DND-41 (cell line): ENCODE measurements around the gene CEP112.
"Not testable (repeated sequence)": the region's sequence is repeated elsewhere in the genome, so short reads cannot be mapped to it uniquely, and the experiment has no call there.

Experiments
- ATAC-seq: fragments of 200-7000 bp; cut with Tn5 transposase; 3 replicates; pipeline ENCODE4 v1.9.1; 2021; ENCODE audit warnings: low read depth; ENCODE audit not compliant: insufficient read depth
- DNase-seq: peaks from one replicate; pipeline ENCODE4 v3.0.0-alpha.2; 2020
- H2AFZ ChIP-seq: 2 replicates; pipeline ENCODE4 v1.6.0; 2012; ENCODE audit warnings: low read depth, low read length
- H3K27ac ChIP-seq: 2 replicates; pipeline ENCODE4 v1.5.1; 2012; ENCODE audit warnings: low read length, inconsistent platforms
- H3K27me3 ChIP-seq: fragments of 200-600 bp; sonication (generic); 2 replicates; pipeline ENCODE4 v1.6.0; 2012; ENCODE audit warnings: low read length, mild to moderate bottlenecking, inconsistent platforms; ENCODE audit not compliant: insufficient read depth, poor library complexity
- H3K36me3 ChIP-seq: 2 replicates; pipeline ENCODE4 v1.5.1; 2012; ENCODE audit warnings: low read length, inconsistent platforms; ENCODE audit not compliant: insufficient read depth
- H3K4me1 ChIP-seq: 2 replicates; pipeline ENCODE4 v1.5.1; 2012; ENCODE audit warnings: mild to moderate bottlenecking, low read length; ENCODE audit not compliant: insufficient read depth
- H3K4me2 ChIP-seq: 2 replicates; pipeline ENCODE4 v1.6.0; 2012; ENCODE audit warnings: mild to moderate bottlenecking, moderate library complexity, low read length, inconsistent platforms; ENCODE audit not compliant: insufficient read depth
- H3K4me3 ChIP-seq, 2 experiments: fragments of 200-600 bp in 1 of 2; shearing (Covaris generic) in 1 of 2; 2 replicates each; pipeline ENCODE4 v1.5.1; 2012 to 2016; ENCODE audit warnings: inconsistent platforms in 2 of 2, low read length in 2 of 2, mild to moderate bottlenecking in 2 of 2, low read depth in 1 of 2, moderate library complexity in 1 of 2
- H3K79me2 ChIP-seq: 2 replicates; pipeline ENCODE4 v1.6.0; 2012; ENCODE audit warnings: low read length, inconsistent platforms; ENCODE audit not compliant: insufficient read depth
- H3K9ac ChIP-seq: 2 replicates; pipeline ENCODE4 v1.6.0; 2012; ENCODE audit warnings: low read depth, mild to moderate bottlenecking, inconsistent platforms, low read length, moderate library complexity
- H3K9me3 ChIP-seq: 2 replicates; pipeline ENCODE4 v1.5.1; 2012; ENCODE audit warnings: low read length, moderate library complexity, mild to moderate bottlenecking, inconsistent platforms; ENCODE audit not compliant: insufficient read depth, severe bottlenecking
- H4K20me1 ChIP-seq: 2 replicates; pipeline ENCODE4 v1.6.0; 2012; ENCODE audit warnings: low read length; ENCODE audit not compliant: insufficient read depth
- CTCF ChIP-seq: IDR thresholded peaks from 2 replicates; pipeline ENCODE4 v1.5.1; 2012; ENCODE audit warnings: borderline replicate concordance, low read length, moderate library complexity, mild to moderate bottlenecking; ENCODE audit not compliant: poor library complexity, severe bottlenecking; ENCODE audit errors: extremely low read depth
- EZH2 ChIP-seq: IDR thresholded peaks from 3 replicates; pipeline ENCODE4 v1.6.1; 2012; ENCODE audit warnings: borderline replicate concordance, low read depth, mild to moderate bottlenecking, moderate library complexity, low read length, inconsistent platforms; ENCODE audit not compliant: severe bottlenecking

Gene CEP112

GRCh38 chr17:65841089-65841488 is 350.8 kb downstream of the CEP112 start:
- Histone ChIP-seq H3K4me2 (no peak overlapping the region), H3K27ac (no peak overlapping the region), H3K4me3 (no peak overlapping the region), H3K9ac (no peak overlapping the region), H3K36me3 (no peaks in the 10 kb centered on the region), H3K79me2 (no peaks in the 10 kb centered on the region), H3K9me3 (no peaks in the 10 kb centered on the region), H3K27me3 (no peaks in the 10 kb centered on the region), H3K4me1 (no peaks in the 10 kb centered on the region), H2AFZ (no peak overlapping the region), H4K20me1 (no peaks in the 10 kb centered on the region)
- ATAC-seq (no peak), DNase-seq (no peak)
- no peak for TF ChIP-seq EZH2
- TF ChIP-seq CTCF: no peak

- not testable (repeated sequence) for H3K4me1 ChIP-seq, H3K79me2 ChIP-seq, H3K4me2 ChIP-seq, H3K27ac ChIP-seq, H3K36me3 ChIP-seq, ATAC-seq, DNase-seq, H3K4me3 ChIP-seq, H2AFZ ChIP-seq, H3K27me3 ChIP-seq, H4K20me1 ChIP-seq, H3K9ac ChIP-seq
- peaks cover 13% of the 10 kb centered on the region for H3K9me3 ChIP-seq
Measured at GRCh38 chr17:65837232-65837631, 354.7 kb downstream of the CEP112 start.

GRCh38 chr17:65833214-65833613 is 358.7 kb downstream of the CEP112 start:
- peaks cover 16% of the 10 kb centered on the region for H3K9me3 ChIP-seq
- no peaks in the 10 kb centered on the region for H3K4me1 ChIP-seq
- ATAC-seq (no peak), DNase-seq (no peak)
- H3K27me3 ChIP-seq: no peaks in the 10 kb centered on the region
- H4K20me1 ChIP-seq: no peaks in the 10 kb centered on the region
- H3K79me2 ChIP-seq: no peaks in the 10 kb centered on the region
- TF ChIP-seq CTCF (no peak), EZH2 (no peak)
- H3K4me3 ChIP-seq: no peak overlapping the region
- no peak overlapping the region for H2AFZ ChIP-seq
- H3K4me2 ChIP-seq: no peak overlapping the region
- H3K36me3 ChIP-seq: no peaks in the 10 kb centered on the region
- no peak overlapping the region for H3K9ac ChIP-seq
- no peak overlapping the region for H3K27ac ChIP-seq

- no peaks in the 10 kb centered on the region for H3K79me2 ChIP-seq
- no peak overlapping the region for H2AFZ ChIP-seq
- no peak overlapping the region for H3K4me2 ChIP-seq
- no peaks in the 10 kb centered on the region for H3K27me3 ChIP-seq
- H3K9me3 ChIP-seq: peaks cover 16% of the 10 kb centered on the region
- no peaks in the 10 kb centered on the region for H3K36me3 ChIP-seq
- ATAC-seq: no peak
- DNase-seq: no peak
- H3K9ac ChIP-seq: no peak overlapping the region
- no peaks in the 10 kb centered on the region for H3K4me1 ChIP-seq
- no peak overlapping the region for H3K27ac ChIP-seq
- H4K20me1 ChIP-seq: no peaks in the 10 kb centered on the region
- TF ChIP-seq CTCF (no peak), EZH2 (no peak)
- H3K4me3 ChIP-seq: no peak overlapping the region
Measured at GRCh38 chr17:65830356-65830755, 361.6 kb downstream of the CEP112 start.

- H3K4me3 ChIP-seq, DNase-seq, H3K27me3 ChIP-seq, H3K36me3 ChIP-seq, ATAC-seq, H3K4me2 ChIP-seq, H3K79me2 ChIP-seq, H2AFZ ChIP-seq, H3K9me3 ChIP-seq, H3K9ac ChIP-seq, H3K4me1 ChIP-seq, H4K20me1 ChIP-seq, H3K27ac ChIP-seq: not testable (repeated sequence)
Measured at GRCh38 chr17:65826577-65826976, 365.4 kb downstream of the CEP112 start.
